Neural progenitor cell (in vitro differentiated cells): Measurements from ENCODE around the gene PEPD.

Source experiments
- CTCF ChIP-seq: fragments of 200-600 bp; sonication (generic); IDR thresholded peaks from 2 replicates; pipeline ENCODE4 v1.5.1; 2017; ENCODE audit warnings: antibody characterized with exemption, mild to moderate bottlenecking
- EZH2 ChIP-seq: fragments of 200-600 bp; sonication (generic); IDR thresholded peaks from 2 replicates; pipeline ENCODE4 v1.6.1; 2017; ENCODE audit warnings: antibody characterized with exemption, mild to moderate bottlenecking, moderate library complexity

- TF ChIP-seq CTCF (no peak), EZH2 (no peak)
Measured at GRCh38 chr19:33486936-33487811, 34.4 kb downstream of the PEPD start.
